Activated CD8-positive, alpha-beta memory T cell treated with anti-CD3 and anti-CD28 coated beads, Interleukin-2, amount 50 U/mL, for 1 hour (primary cell): Measurements from ENCODE around the gene PANX2.
"Not testable (repeated sequence)": the region's sequence is repeated elsewhere in the genome, so short reads cannot be mapped to it uniquely, and the experiment has no call there.

Experiments used
- DNase-seq: peaks from one replicate; pipeline ENCODE4 v3.0.0-alpha.2; 2020; ENCODE audit errors: extremely low read depth

Gene PANX2

DNA sequence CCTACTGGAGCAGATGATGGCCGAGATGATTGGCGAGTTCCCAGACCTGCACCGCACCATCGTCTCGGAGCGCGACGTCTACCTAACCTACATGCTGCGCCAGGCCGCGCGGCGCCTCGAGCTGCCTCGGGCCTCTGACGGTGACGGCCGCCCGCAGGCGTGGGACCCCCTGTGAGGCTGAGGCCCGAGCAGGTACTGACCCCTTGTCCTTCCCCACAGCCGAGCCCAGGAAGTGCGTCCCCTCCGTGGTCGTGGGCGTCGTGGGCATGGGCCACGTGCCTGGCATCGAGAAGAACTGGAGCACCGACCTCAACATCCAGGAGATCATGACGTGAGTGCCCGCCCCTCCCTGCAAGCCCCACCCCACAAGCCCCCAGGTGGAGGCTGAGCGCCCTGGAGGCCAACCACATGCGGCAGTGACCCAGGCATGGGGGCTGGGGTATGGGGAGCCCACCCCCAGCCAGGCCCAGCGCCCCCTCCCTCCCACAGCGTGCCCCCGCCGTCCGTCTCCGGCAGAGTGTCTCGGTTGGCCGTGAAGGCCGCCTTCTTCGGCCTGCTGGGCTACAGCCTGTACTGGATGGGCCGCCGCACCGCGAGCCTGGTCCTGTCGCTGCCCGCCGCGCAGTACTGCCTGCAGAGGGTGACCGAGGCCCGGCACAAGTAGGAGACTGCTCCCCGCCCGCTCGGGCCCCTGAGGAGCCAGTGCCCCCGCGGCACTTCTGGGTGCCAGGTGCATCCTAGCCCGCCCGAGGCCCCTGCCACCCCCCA is 27.5 kb downstream of the PANX2 start:
- no peak for DNase-seq

DNA sequence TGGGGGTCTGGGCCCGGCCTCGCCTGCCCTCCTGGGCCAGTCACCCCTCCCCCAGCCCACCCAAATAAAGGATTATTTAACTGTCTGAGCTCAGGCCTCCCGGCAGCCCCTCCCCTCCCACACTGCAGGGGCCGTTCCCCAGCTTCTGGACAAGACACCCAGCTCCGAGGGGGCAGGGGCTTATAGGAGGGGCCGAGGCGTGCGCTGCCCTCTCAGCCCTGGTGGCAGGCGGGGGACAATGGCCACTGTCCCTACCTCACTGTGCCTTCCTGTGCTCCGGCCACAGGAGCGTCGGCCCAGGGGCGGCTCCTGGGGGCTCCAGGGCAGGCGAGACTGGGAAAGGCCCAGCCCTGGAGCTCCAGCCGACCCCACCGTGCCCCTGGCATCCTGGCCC is 28.1 kb downstream of the PANX2 start:
- no peak for DNase-seq

DNA sequence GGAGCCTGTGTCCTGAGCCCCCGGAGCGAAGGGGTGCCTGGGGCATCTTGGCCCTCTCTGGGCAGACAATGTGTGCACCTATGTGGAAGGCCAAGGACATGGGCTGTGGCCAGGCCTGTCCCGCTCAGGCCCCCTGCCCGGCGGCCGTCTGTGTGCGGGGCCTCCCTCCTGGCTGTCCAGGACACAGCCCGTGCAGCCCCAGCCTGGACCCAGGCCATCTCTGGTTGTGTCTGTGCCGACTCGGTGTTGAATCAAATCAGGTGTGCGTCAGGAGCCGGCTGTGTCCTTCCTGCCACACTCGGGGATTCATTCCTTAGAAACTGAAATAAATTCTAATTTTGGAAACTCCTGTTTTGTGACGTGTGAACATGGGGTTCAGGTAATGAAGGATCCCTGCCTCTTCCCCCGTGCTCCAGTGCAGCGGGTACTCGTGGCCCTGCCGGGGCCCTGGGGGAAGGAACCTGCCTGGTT is 28.8 kb downstream of the PANX2 start:
- DNase-seq: no peak

DNA sequence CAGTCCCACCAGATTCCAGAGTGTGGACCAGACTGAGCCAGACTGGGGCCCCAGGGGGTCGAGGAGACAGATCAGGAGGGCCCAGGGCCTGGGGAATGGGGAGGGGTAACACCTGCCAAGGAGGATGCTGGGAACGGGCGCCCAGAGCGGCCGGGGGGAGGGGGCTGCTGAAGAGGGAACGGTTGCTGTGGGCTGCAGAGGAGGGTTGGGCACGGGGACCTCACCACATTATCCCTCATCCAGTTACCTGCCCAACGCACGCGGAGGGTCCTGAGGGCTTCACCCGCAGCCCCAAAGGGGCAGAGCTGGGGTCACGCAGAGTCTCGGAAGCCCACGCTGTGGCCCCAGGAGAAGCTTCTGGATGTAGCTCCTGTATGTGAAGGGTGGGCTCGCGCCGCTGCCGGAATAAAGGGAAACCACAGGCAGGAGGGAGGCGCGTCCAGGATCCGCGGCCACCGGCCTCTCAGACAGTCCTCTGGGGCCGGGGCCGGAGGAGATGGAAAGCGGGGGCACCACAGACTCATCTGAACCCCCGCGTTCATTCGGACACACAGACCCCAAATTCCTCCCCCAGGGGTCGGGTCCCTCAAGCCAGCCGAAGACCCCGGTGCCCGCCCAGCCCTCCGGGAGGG is 29.4 kb downstream of the PANX2 start:
- no peak for DNase-seq

DNA sequence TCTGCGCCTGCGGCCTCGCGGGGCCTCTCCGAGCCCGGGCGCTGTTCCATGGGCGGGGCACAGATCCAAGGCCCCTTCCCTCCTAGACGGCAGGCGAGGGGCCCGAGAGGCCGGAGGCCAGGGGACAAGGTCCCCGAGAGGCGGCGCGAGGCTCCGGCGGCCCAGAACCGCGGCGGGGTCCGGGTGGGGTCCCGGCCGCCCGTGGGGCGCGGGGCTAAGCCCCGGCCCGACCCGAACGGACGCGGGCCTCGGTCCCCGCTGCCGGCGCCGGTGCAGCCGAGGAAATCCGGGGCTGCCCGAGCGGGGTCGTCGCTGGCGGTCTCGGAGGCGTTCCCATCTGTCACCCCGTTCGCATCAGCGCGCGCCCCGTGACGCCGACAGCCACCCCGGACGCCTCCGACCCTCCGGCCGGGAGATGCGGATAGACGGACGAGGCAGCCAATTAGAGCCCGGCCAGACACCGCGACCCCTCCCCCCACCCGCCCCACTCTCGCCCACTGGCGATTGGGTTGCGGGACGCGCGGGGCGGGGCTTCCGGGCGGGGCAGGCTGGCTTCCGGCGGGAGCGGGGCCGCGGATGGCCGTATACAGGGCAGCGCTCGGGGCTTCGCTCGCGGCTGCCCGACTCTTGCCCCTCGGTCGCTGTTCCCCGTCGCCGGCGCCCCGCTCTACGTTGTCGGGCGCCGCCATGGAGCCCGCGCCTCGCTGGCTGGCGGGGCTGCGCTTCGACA is 30.1 kb downstream of the PANX2 start, which contains the start of gene SELENOO:
Gene SELENOO, plus strand, starts transcription at position 551 of the 730 bp plus-strand sequence. Its CDS starts 26 bp downstream, at position 577.
- DNase-seq: peak; percentile 74

DNA sequence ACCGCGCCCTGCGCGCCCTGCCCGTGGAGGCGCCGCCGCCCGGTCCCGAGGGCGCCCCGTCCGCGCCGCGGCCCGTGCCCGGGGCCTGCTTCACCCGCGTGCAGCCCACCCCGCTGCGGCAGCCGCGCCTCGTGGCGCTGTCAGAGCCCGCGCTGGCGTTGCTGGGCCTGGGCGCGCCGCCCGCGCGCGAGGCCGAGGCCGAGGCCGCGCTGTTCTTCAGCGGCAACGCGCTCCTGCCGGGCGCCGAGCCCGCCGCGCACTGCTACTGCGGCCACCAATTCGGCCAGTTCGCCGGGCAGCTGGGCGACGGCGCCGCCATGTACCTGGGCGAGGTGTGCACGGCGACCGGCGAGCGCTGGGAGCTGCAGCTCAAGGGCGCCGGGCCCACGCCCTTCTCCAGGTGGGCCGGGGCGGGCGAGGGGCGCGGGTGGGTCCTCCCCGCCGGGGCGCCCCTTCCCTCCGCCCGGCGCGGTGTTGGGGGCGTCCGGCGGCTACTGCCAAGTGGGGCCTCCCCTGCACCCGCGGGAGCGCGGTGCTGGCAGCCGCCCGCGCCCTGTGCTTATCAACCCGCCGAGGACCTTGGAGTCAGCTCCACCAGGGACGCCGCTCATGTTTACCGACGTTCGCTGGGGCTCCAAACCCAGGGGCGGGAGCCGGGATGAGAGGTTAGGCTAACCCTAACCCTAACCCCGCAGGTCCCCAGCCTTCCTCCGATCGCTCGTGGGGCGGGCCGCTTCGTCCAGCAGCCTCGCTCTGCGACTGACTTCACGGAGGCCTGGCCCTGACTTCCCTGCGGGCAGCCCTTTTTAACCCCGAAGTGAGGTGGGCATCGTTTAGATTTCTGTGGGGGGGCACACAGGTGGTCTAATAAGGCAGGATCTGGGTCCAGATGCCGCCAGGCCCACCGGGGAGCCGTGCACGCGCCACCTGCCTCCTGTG is 30.9 kb downstream of the PANX2 start:
- no peak for DNase-seq

DNA sequence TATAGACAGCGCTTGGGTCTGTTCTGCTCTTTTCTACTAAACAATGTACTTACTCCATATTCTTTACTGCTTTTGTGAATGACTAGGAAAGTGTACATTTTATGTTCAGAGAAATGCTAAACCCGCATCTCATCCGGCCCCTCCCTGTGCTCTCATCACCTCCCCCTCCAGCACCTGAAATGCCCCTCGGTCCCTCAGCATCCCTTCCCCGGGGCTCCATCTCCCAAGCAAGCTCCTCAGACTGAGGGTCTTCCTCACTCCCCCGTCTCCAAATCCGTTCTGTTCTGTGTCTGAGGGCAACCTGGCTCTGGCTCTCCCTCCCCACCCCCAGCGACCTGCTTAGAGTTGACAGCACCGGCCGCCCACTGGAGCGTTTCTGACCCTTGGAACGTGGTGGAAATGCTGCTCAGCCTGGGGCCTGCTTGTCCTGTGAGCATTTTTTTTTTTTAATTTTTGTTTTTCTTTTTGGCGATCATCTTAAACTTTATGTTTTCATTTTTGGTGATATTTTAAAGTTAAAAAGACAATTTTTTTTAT is 31.7 kb downstream of the PANX2 start:
- no peak for DNase-seq

DNA sequence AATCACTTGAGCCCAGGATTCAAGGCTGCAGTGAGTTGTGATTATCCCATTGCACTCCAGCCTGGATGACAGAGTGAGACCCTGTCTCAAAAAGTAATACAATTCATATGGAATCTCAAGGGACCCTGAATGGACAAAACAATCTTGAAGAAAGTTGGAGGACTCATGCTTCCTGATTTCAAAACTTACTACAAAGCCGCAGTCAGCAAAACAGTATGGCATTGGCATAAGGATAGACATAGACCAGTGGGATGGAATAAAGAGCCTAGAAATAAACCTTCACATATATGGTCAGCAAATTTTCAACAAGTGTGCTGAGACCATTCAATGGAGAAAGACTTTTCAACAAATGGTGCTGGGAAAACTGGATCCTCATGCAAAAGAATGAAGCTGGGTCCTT is 32.8 kb downstream of the PANX2 start:
- no peak for DNase-seq

DNA sequence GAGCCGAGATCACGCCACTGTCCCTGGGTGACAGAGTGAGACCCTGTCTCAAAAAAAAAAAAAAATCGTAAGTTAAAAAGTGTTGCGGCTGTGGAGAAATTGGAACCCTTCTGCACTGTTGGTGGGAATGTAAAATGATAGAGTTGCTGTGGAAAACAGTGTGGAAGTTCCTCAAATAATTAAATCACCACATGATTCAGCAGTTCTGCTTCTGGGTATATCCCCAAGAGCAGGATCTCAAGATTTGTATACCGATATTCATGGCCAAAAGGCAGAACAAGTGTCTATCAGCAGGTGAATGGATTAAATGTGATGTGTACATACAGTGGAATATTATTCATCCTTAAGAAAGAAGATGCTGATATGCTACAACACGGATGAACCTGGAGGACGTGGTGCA is 34.0 kb downstream of the PANX2 start:
- DNase-seq: no peak

DNA sequence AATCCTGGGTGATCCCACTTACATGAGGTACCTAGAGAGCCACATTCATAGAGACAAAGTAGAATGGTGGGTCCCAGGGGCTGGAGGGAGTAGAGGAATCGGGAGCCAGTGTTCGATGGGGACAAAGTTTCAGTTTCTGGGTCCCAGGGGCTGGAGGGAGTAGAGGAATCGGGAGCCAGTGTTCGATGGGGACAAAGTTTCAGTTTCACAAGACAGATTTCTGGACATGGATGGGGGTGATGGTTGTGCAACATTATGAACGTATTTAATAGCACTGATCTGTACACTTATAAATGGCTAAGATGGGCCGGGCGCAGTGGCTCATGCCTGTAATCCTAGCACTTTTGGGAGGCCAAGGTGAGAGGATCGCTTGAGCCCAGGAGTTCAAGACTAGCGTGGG is 34.5 kb downstream of the PANX2 start:
- not testable (repeated sequence) for DNase-seq

DNA sequence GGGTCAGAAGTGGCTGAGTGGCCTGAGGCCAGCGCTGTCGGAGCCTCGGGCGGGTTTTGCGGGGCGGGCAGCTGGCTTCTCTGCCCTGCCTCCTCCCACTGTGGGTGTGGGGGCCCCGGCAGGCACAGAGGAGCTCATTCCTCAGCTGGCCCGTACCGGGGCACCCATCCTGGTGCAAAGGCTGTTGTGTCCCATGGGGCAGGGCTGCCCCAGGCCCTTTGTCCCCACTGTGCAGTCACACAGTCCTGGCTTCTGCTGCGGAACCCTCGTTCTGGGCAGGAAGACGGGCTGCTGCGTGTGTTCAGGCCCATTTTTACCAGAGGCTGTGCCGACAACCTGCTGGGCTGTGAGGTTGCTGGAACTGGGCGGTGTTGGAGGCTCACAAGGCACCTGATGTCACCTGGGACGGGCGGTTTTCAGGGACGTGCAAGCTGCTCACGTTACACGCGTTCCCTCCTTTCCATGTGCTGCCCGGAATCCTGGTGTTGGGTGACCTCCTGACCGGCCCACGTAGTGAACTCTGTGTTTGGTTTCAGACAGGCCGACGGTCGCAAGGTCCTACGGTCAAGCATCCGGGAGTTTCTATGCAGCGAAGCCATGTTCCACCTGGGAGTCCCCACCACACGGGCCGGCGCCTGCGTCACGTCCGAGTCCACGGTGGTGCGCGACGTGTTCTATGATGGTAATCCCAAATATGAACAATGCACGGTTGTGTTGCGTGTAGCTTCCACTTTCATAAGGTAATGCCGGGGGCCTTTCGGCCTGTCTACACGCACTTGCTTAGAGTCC is 35.4 kb downstream of the PANX2 start:
- no peak for DNase-seq

DNA sequence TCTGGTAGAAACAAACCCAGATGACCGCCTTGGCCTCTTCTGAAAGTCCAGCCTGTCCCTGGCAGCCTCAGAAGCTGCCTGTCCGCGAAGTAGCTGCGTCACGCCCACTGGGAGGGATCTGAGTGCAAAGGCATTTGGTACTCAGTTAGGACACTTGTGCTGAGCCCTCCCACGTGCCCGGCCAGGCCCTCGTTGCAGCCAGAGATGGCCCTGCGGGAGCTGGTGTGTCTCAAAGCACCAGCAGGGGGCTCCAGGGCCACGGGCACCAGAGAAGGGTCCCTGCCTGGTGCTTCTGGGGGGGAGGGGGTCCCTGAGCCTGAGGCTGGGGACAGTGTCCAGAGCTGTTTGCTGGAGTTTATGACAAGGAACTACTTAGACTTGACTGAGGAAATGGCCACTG is 36.1 kb downstream of the PANX2 start:
- no peak for DNase-seq

DNA sequence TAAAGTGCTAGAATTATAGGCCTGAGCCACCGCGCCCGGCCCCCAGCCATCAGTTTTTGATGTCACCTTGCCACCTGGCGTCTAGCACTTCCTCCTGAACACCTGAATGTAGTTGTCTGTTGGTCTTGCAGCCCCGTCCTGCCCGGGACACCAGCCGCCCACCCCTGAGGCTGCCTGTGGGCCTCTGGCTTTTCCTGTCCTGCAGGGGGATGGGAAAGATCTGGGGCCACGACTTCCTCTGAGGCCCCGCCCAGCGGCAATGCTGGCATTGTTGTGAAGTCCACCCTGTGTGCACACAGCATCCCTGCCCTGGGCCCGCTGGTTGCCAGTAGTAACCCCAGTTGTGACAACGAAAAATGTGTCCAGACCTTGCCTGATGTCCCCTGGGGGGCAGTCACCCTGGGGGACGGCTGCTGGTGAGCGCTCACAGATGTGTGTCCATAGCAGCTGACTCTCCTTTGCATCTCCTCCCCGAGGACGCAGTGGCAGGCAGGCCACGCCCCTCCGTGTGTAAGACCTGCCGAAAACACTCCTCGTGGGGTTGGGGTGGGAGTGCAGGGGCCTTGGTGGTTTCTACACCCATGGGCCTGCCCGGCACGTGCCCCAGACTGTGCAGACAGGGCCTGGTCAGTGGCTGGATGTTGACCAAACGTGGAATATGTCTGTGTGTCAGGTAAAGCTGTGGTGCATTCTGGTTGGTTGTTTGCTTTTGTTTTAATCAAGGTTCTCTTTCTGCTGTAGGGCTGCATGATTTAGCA is 37.0 kb downstream of the PANX2 start:
- no peak for DNase-seq

DNA sequence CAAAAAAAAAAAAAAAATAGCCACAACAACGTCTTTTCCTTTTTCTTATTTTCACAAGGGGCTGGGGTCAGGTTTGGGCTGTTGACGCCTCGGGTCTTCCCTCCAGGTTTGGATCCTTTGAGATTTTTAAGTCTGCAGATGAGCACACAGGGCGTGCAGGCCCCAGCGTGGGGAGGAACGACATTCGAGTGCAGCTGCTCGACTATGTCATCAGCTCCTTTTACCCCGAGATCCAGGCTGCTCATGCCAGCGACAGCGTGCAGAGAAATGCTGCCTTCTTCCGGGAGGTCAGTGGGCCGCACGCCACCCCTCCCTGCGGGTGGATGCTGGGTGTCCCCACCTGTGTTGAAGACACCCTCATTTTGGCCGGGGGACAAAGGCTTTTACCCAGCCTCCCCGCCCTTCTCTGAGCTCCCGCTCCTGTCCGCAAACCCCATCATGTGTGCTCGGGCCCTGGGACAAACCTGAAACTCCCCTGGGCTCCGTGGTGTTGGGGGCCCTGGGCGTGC is 38.0 kb downstream of the PANX2 start:
- no peak for DNase-seq

DNA sequence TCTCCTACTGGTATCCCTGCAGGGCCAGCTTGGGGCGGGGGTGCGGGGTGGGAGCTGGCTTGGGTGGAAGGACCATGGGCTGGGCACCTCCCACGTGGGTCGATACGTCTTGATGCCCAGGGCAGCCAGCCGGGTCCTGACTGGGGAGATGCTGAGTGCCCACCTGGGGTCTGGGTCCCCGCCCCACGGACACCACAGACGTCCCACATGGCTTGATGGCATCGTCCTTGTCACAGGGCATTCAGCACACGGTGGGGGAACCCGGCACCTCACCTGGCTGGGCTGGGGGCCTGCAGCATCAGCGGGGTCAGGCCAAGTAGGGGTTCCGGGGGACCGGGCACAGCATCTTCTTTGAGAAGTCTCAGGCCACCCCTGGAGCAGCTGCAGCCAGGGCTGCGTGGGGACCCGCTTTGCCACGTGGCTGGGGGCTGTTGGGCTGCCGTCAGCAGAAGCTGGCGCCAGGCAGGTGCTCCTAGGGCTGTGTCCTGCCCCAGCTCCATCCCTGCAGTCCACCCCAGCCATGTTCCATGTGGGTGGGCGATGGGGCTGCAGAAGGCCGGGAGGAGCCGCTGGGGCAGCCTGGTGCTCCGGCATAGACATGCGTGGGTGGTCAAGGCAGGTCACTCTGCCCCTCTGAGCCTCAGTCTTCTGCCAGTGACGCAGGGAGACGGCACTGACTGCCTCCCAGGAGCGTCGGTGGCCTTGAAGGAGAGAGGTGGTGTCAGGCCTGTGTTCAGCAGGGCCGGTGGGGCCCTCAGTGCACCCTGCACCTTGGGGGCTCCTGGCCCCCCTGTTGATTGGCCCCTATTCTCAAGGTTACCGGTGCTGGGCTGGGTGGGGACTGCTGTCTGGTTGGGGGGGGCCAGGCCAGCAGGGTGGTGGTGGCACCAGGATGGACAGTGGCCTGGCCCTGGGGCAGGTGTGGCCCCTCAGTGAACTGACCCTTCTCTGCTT is 38.7 kb downstream of the PANX2 start:
- DNase-seq: no peak

DNA sequence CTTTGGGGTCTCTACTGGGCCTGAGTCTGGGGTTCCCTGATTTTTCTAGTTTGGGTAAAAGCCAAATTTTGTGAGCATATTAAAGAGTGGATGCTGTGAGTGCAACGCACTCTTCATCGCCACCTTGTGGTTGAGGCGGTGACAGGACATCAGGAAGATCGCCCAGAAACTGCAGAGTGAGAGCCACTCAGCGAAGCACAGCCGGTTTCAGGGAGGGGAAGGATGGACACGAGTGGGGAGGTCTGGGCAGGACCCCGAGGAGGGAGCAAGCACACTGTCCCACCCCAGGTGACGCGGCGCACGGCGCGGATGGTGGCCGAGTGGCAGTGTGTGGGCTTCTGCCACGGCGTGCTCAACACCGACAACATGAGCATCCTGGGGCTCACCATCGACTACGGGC is 39.4 kb downstream of the PANX2 start:
- DNase-seq: peak; percentile 45

DNA sequence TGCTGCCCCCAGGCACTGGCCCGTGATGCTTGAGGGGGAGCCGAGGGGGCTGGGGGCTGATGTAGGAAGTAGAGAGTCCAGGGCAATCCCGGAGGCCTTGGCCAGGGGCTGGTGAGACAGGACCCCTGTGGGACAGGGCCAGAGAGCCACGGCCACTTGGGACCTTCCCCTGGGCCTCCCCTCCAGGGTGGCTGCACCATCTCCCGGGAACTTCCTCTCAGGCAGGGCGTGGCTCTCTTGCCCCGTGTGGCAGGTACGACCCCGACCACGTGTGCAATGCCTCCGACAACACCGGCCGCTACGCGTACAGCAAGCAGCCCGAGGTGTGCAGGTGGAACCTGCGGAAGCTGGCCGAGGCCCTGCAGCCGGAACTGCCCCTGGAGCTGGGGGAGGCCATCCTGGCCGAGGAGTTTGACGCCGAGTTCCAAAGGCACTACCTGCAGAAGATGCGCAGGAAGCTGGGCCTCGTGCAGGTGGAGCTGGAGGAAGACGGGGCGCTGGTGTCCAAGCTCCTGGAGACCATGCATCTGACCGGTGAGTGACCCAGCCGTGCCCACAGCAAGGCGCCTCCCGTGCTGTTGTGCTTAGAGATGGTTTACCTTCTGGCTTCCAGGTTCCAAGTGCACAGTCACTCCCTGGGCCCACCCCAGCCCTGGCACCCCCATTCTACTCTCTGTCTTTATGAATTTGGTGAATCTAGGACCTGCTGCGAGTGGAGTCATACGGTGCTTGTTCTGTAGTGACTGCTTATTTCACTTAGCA is 40.0 kb downstream of the PANX2 start:
- no peak for DNase-seq

DNA sequence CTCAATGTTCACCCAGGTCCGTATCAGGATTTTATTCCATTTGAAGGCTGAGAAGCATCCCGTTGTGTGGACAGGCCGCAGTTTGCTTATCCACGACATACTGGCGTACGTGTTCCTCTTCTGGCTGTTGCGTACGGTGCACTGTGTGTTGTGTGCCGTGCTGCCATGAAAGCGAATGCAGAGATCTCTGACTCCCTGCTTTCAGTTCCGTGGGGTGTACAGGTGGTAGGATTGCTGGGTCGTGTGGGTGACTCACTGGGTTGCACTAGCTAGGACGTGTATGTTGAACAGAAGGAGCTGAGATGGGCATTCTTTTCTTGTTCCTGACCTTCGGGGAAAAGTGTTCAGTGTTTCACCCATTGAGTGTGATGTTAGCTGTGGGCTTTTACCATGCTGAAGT is 40.6 kb downstream of the PANX2 start:
- DNase-seq: no peak
